Activated T-cell treated with anti-CD3 and anti-CD28 coated beads, Interleukin-2, amount 50 U/mL, for 4 hours (primary cell): ENCODE data around the gene CNIH4. TPM values are rescaled to one million over a fixed set of nuclear protein-coding genes. Genes with fewer than 3 reads are reported as not detected.
"Not testable (repeated sequence)": the region's sequence is repeated elsewhere in the genome, so short reads cannot be mapped to it uniquely, and the experiment has no call there.

Experiments
- ATAC-seq, 2 donors: fragments of 200-7000 bp; cut with Tn5 transposase; one replicate each; pipeline ENCODE4 v1.10.0; 2021
- DNase-seq: peaks from one replicate; pipeline ENCODE4 v3.0.0-alpha.2; 2020
- H3K27me3 Mint-ChIP-seq: one replicate; pipeline ENCODE4 v1.8.0; 2021; ENCODE audit warnings: low read depth, mixed read lengths
- H3K36me3 Mint-ChIP-seq: one replicate; pipeline ENCODE4 v1.8.0; 2022; ENCODE audit warnings: mixed read lengths; ENCODE audit not compliant: insufficient read depth
- H3K4me1 Mint-ChIP-seq: one replicate; pipeline ENCODE4 v1.8.0; 2021; ENCODE audit warnings: low read depth, mixed read lengths
- H3K4me3 Mint-ChIP-seq: one replicate; pipeline ENCODE4 v1.8.0; 2021; ENCODE audit warnings: mild to moderate bottlenecking, moderate library complexity, mixed read lengths
- H3K9me3 Mint-ChIP-seq: one replicate; pipeline ENCODE4 v1.8.0; 2021; ENCODE audit warnings: mixed read lengths
- total RNA-seq, 3 donors: library from RNA; stranded (reverse); gene quantifications; one replicate each; pipeline ENCODE4 v1.2.1, GENCODE V29; 2021

Gene CNIH4
- total RNA-seq, 3 donors from 2014 or later = 31.2 to 38.6 (median 37.6) TPM

DNA sequence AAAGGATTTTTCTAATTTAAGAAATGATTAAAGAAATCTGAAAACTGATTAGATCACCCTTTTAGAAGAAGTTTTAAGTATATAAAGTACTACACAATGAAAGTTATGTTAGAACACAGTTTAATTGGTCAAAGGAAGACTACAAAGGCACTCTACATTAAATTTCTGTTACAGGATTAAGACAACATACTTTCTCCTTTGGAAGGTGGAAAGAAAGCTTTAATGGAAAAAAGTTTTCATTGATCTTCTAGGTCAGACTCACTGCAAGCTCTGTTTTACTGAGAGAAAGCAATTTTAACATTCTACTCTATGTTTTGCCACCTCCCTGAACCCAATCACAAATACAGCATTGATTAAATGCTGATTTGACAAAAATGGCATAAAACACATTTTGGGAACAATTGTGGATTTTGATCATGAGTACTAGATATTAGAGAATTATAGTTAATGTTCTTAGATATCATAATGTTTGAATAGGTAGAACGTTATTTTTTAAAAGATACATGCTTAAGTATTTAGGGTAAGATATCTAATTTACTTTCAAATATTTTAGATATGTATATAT, 45.9 kb downstream of the CNIH4 start:
- H3K4me1 Mint-ChIP-seq = peaks cover 15% of the 10 kb centered on the region
- H3K27me3 Mint-ChIP-seq = no peaks in the 10 kb centered on the region
- H3K9me3 Mint-ChIP-seq = no peaks in the 10 kb centered on the region
- ATAC-seq (no peak), DNase-seq (no peak)
- no peak overlapping the region for H3K4me3 Mint-ChIP-seq
- H3K36me3 Mint-ChIP-seq = peaks cover 48% of the 10 kb centered on the region

DNA sequence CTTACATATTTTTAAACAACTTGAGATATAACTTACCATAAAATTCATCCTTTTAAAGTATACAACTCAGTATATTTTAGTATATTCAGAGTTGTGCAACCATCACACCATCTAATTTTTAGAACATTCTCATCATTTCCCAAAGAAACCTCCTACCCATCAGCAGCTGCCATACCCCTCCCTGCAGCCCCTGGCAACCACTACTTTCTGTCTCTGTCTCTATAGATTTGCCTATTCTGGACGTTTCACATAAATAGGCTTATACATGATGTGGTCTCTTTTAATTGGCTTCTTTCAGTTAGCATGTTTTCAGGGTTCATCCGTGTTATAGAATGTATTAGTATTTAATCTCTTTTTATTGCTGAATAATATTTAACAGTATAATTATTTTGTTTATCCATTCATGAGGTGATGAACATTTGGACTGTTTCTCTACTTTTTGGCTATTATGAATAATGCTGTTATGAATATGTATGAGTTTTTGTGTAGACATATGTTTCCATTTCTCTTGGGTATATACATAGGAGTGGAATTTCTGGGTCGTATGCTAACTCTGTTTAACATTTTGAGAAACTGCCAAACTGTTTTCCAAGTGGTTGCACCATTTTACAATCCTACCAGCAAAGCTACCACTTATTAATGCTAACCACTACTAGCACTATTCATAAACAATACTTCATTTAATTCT, 48.4 kb downstream of the CNIH4 start:
- H3K4me3 Mint-ChIP-seq = no peak overlapping the region
- no peaks in the 10 kb centered on the region for H3K27me3 Mint-ChIP-seq
- H3K36me3 Mint-ChIP-seq = peaks cover 37% of the 10 kb centered on the region
- peaks cover 23% of the 10 kb centered on the region for H3K4me1 Mint-ChIP-seq
- no peak for ATAC-seq
- DNase-seq = no peak
- no peaks in the 10 kb centered on the region for H3K9me3 Mint-ChIP-seq

DNA sequence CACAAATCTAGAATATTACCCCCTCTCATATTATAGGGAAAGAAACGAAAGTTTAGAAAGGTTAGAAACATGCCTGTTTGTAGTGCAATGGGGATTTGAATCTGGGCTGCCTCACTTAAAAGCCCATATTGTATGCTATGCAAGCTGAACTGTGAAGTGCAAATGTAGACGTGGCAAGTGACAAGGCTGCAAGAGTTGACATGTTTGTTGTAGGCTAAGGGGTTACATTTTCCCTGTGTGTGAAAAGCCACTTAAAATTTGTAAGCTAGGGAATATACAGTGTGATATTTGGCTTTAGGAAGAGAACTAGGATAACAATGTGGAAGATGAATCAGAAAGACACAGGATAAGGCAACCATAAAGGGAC, 48.9 kb downstream of the CNIH4 start:
- DNase-seq = no peak
- H3K36me3 Mint-ChIP-seq = peaks cover 39% of the 10 kb centered on the region
- no peaks in the 10 kb centered on the region for H3K9me3 Mint-ChIP-seq
- H3K27me3 Mint-ChIP-seq = no peaks in the 10 kb centered on the region
- ATAC-seq = no peak
- peaks cover 23% of the 10 kb centered on the region for H3K4me1 Mint-ChIP-seq
- H3K4me3 Mint-ChIP-seq = no peak overlapping the region

DNA sequence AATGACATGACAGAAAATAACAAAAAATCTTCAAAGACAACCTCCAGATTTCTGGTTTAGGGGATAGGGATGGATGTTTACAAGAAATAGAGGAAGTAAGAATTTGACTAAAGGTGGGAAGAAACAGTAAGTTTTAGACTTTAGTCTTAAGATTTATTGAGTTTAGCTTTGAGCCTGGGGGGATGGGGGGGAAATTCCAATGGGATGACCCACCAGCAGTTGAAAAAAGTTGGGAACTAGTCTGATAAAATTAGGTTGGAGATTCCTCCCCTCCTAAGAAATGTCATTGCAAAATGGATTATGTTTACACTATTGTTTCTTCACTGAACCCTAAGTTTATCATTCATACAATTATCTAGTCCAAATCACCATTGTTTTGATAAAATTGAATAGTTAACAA, 49.5 kb downstream of the CNIH4 start:
- Mint-ChIP-seq H3K36me3 (peaks cover 35% of the 10 kb centered on the region), H3K27me3 (no peaks in the 10 kb centered on the region), H3K4me3 (no peak overlapping the region), H3K9me3 (no peaks in the 10 kb centered on the region), H3K4me1 (peaks cover 21% of the 10 kb centered on the region)
- no peak for ATAC-seq
- DNase-seq = no peak

DNA sequence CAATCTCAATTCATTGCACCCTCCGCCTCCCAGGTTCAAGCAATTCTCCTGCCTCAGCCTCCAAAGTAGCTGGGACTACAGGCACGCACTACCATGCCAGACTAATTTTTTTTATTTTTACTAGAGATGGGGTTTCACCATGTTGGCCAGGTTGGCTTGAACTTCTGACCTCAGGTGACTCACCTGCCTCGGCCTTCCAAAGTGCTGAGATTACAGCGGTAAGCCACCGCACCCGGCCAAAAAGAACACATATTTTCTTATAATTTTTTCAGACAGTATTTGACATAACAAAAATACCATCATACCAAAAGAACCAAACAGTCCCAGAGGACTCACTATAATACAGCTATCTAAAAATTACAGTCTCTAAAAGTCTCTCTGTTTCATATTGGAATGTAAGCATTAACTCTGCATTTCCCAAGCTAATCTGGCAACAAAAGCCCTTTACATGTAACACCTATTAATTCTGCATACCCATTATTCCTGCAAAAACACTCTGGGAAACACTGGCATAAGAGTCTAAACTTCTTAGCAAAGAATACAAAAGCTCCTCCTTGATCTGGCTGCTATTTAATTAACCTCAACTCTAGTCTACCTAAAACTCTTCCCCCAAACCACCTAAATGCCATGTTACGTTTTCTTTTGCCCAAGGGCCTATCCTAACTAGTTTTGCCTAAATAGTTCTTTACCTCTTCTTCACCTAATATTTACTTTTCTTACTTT, 51.1 kb downstream of the CNIH4 start:
- Mint-ChIP-seq H3K9me3 (no peaks in the 10 kb centered on the region), H3K27me3 (no peaks in the 10 kb centered on the region), H3K36me3 (peaks cover 30% of the 10 kb centered on the region), H3K4me1 (peaks cover 20% of the 10 kb centered on the region), H3K4me3 (no peak overlapping the region)
- no peak for ATAC-seq
- no peak for DNase-seq

DNA sequence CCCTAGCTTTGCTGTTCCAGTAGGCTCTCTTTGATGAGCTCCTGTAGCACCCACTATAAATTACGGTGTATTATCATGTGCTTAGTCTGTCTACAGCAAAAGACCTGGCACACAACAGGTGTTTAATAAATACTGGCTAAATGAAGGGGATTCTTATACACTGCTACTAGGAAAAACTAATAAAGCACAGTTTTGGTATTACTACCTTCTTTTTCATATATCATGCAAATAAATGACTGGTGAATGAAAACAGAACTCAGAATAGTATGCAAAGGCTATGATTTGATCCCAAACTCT, 51.6 kb downstream of the CNIH4 start:
- ATAC-seq (no peak), DNase-seq (no peak)
- Mint-ChIP-seq H3K4me1 (peaks cover 20% of the 10 kb centered on the region), H3K27me3 (no peaks in the 10 kb centered on the region), H3K36me3 (peaks cover 30% of the 10 kb centered on the region), H3K4me3 (no peak overlapping the region), H3K9me3 (no peaks in the 10 kb centered on the region)

DNA sequence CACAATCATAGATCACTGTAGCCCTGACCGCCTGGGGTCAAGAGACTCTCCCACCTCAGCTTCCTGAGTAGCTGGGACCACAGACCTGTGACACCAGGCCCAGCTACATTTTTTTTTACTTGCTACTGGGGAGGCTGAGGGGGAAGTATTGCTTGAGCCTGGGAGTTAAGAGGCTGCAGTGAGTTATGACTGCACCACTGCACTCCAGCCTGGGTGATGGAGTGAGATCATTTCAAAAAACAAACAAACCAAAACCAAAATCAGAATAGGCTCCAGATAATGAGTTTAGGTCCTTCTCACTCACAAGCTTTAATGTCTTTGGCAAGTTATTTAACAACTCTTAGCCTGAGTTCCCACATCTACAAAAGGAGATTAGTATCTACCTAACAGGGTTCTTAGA, 55.1 kb downstream of the CNIH4 start:
- ATAC-seq (no peak), DNase-seq (no peak)
- Mint-ChIP-seq H3K36me3 (peaks cover 18% of the 10 kb centered on the region), H3K4me1 (peaks cover 17% of the 10 kb centered on the region), H3K9me3 (no peaks in the 10 kb centered on the region), H3K4me3 (no peak overlapping the region), H3K27me3 (no peaks in the 10 kb centered on the region)

DNA sequence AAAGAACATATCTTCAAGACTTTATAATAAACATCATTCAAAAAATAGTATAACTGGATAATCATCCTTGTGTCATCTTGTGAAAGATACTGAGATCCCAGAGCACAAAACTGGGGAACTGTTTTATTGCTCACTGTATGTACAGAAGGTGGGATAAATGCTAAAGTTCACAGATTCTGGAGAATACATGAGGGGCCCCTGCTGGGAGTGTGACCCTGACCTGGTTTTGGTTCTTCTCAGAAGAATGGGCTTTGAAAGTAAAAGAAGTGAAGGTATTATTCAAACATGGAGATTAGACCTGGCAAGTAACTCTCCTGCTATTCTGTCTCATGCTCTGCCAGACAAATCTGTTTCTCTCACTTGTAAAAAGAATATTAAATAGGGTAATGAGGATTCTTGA, 63.4 kb downstream of the CNIH4 start:
- no peaks in the 10 kb centered on the region for H3K27me3 Mint-ChIP-seq
- DNase-seq (no peak), ATAC-seq (no peak)
- no peak overlapping the region for H3K4me3 Mint-ChIP-seq
- H3K36me3 Mint-ChIP-seq = peaks cover 48% of the 10 kb centered on the region
- H3K9me3 Mint-ChIP-seq = no peaks in the 10 kb centered on the region
- peaks cover 21% of the 10 kb centered on the region for H3K4me1 Mint-ChIP-seq

DNA sequence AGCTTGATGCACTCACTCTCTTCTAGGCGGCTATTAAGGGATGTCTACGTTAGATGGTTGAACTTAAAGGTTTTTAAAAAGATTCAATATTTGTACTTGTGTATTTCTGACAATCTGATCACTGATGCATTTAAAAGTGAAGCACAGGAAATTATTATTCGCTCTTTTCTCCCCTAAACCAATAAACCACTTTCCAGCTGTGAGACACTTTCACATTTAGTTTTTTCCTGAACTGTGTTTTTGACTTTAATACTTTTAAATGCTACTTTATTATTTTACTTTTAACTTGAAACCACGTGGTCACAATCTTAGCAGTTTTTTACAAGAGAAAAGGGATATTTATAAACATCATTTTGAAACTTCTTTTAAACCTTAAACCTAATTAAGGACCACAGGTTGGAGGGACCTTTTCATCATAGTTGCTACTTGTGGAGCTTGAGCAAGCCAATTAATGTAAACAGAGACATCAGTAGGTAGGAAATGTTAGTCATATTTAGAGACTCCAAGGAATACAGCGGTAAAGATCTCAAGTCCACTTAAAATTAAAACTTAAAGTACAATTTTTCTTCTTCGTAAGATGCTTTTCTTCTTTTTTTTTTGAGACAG, 68.7 kb downstream of the CNIH4 start:
- Mint-ChIP-seq H3K9me3 (no peaks in the 10 kb centered on the region), H3K4me1 (peaks cover 43% of the 10 kb centered on the region), H3K4me3 (no peak overlapping the region), H3K27me3 (no peaks in the 10 kb centered on the region), H3K36me3 (peaks cover 38% of the 10 kb centered on the region)
- no peak for DNase-seq
- no peak for ATAC-seq

DNA sequence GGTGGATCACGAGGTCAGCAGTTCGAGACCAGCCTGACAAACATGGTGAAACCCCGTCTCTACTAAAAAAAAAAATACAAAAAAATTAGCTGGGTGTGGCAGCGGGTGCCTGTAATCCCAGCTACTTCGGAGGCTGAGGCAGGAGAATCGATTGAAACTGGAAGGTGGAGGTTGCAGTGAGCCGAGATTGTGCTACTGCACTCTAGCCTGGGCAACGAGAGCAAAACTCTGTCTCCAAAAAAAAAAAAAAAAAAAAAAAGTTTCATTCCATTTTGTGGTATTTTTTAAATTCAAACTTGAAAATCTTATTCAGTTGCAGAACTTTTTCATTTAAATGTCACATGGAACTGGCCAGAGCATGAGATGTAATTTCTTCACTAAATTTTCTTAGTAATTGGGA, 70.2 kb downstream of the CNIH4 start:
- H3K4me3 Mint-ChIP-seq, H3K27me3 Mint-ChIP-seq, H3K9me3 Mint-ChIP-seq, ATAC-seq, DNase-seq: not testable (repeated sequence)
- H3K4me1 Mint-ChIP-seq = peaks cover 52% of the 10 kb centered on the region
- peaks cover 38% of the 10 kb centered on the region for H3K36me3 Mint-ChIP-seq

DNA sequence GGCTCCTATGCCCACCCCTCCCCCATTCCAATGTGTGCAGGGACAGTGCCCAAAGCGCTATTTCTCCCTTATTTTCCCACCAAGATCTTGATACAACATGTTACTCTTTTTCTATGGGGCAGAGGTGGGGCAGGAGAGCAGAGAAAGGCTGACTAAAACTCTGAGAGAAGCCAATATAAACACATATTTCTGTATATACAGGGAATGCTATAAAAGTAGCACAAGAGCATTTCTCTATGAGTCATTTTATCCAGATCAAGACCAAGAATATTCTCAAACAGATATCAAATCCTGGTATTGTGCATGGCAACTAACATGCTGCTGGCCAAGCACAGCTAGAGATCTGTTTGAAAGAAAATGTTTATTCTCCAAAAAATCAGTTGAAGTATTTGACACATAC, 70.7 kb downstream of the CNIH4 start:
- Mint-ChIP-seq H3K9me3 (no peaks in the 10 kb centered on the region), H3K4me1 (peaks cover 54% of the 10 kb centered on the region), H3K27me3 (no peaks in the 10 kb centered on the region), H3K36me3 (peaks cover 36% of the 10 kb centered on the region), H3K4me3 (no peak overlapping the region)
- DNase-seq (no peak), ATAC-seq (no peak)

DNA sequence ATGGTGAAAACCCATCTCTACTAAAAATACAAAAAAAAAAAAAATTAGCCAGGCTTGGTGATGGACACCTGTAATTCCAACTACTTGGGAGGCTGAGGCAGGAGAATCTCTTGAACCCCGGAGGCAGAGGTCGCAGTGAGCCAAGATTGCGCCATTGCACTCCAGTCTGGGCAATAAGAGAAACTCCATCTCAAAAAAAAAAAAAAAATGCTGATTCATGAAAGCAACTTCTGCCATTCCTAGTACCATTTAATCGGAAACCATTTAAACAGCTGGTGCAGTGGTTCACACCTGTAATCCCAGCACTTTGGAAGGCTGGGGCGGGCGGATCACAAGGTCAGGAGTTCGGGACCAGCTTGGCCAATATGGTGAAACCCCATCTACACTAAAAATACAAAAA, 72.0 kb downstream of the CNIH4 start:
- H3K9me3 Mint-ChIP-seq, DNase-seq, H3K27me3 Mint-ChIP-seq, ATAC-seq, H3K4me3 Mint-ChIP-seq: not testable (repeated sequence)
- Mint-ChIP-seq H3K36me3 (peaks cover 32% of the 10 kb centered on the region), H3K4me1 (peaks cover 63% of the 10 kb centered on the region)
